HEK293 (cell line): ENCODE results near the gene BID.

Experiments used
- CTCF ChIA-PET: fragments of 350-600 bp; formaldehyde crosslinking; extraction: SDS; loops from one replicate; lab custom pipeline; 2021; ENCODE audit warnings: antibody characterized with exemption; lab: Yijun Ruan, JAX
- POLR2A ChIA-PET: fragments of 300-600 bp; formaldehyde crosslinking; extraction: SDS; loops from one replicate; lab custom pipeline; 2020; ENCODE audit warnings: antibody characterized with exemption, inconsistent platforms; lab: Yijun Ruan, JAX
- H3K27ac ChIP-seq: fragments of 200-500 bp; sonication (Bioruptor generic); 2 replicates; pipeline ENCODE4 v1.5.1; 2014; ENCODE audit warnings: low read depth, low read length, control low read depth, inconsistent platforms; ENCODE audit errors: extremely low read depth
- H3K36me3 ChIP-seq, 2 experiments: fragments of 200-500 bp in 1 of 2; sonication (Bioruptor generic) in 1 of 2; 1 replicate in 1 of 2; 2 replicates in 1 of 2; pipeline ENCODE4 v1.5.1; 2014 to 2017; ENCODE audit warnings: inconsistent platforms in 2 of 2, low read length in 2 of 2; ENCODE audit not compliant: control insufficient read depth in 2 of 2, insufficient read depth in 1 of 2
- H3K4me1 ChIP-seq: fragments of 200-500 bp; sonication (Bioruptor generic); 2 replicates; pipeline ENCODE4 v1.5.1; 2014; ENCODE audit warnings: mild to moderate bottlenecking, low read length, inconsistent platforms; ENCODE audit not compliant: control insufficient read depth, insufficient read depth
- H3K4me3 ChIP-seq: 2 replicates; pipeline ENCODE4 v1.5.1; 2011; ENCODE audit warnings: low read depth, mild to moderate bottlenecking, control low read depth, low read length, moderate library complexity
- H3K9me3 ChIP-seq: fragments of 200-500 bp; sonication (Bioruptor generic); 2 replicates; pipeline ENCODE4 v1.5.1; 2014; ENCODE audit warnings: low read depth, low read length, inconsistent platforms; ENCODE audit not compliant: control insufficient read depth, insufficient read depth
- AEBP2 ChIP-seq: fragments of 450-650 bp; formaldehyde crosslinking; IDR thresholded peaks from 2 replicates; pipeline ENCODE4 v1.5.1; 2016; ENCODE audit warnings: missing biosample characterization, missing genetic modification characterization, borderline replicate concordance
- BCL6B ChIP-seq: fragments of 450-650 bp; formaldehyde crosslinking; IDR thresholded peaks from 2 replicates; pipeline ENCODE4 v1.5.1; 2017; ENCODE audit warnings: missing biosample characterization, missing genetic modification characterization
- KLF10 ChIP-seq: fragments of 450-650 bp; IDR thresholded peaks from 2 replicates; pipeline ENCODE4 v1.5.1; 2018; ENCODE audit warnings: missing biosample characterization, mild to moderate bottlenecking, missing genetic modification characterization
- KLF8 ChIP-seq: fragments of 450-650 bp; formaldehyde crosslinking; IDR thresholded peaks from 2 replicates; pipeline ENCODE4 v1.5.1; 2016; ENCODE audit warnings: missing biosample characterization, missing genetic modification characterization
- MYNN ChIP-seq: fragments of 450-650 bp; formaldehyde crosslinking; IDR thresholded peaks from 2 replicates; pipeline ENCODE4 v1.5.1; 2016; ENCODE audit warnings: missing biosample characterization, missing genetic modification characterization, borderline replicate concordance
- PRDM10 ChIP-seq: fragments of 450-650 bp; formaldehyde crosslinking; IDR thresholded peaks from 2 replicates; pipeline ENCODE4 v1.5.1; 2016; ENCODE audit warnings: missing biosample characterization, missing genetic modification characterization
- RBAK ChIP-seq: fragments of 450-650 bp; formaldehyde crosslinking; IDR thresholded peaks from 2 replicates; pipeline ENCODE4 v1.5.1; 2016; ENCODE audit warnings: missing biosample characterization, missing genetic modification characterization
- SP3 ChIP-seq: fragments of 450-650 bp; formaldehyde crosslinking; IDR thresholded peaks from 2 replicates; pipeline ENCODE4 v1.5.1; 2016; ENCODE audit warnings: missing biosample characterization, missing genetic modification characterization
- TCF7L2 ChIP-seq: IDR thresholded peaks from 2 replicates; pipeline ENCODE4 v1.6.1; 2011; ENCODE audit warnings: low read depth, mild to moderate bottlenecking, inconsistent platforms, low read length, moderate library complexity, borderline replicate concordance
- TSHZ1 ChIP-seq: fragments of 450-650 bp; formaldehyde crosslinking; IDR thresholded peaks from 2 replicates; pipeline ENCODE4 v1.5.1; 2016; ENCODE audit warnings: missing biosample characterization, missing genetic modification characterization, borderline replicate concordance
- WT1 ChIP-seq: fragments of 450-650 bp; formaldehyde crosslinking; IDR thresholded peaks from 2 replicates; pipeline ENCODE4 v1.5.1; 2016; ENCODE audit warnings: missing biosample characterization, missing genetic modification characterization
- YY2 ChIP-seq: fragments of 450-650 bp; formaldehyde crosslinking; IDR thresholded peaks from 2 replicates; pipeline ENCODE4 v1.5.1; 2016; ENCODE audit warnings: missing biosample characterization, missing genetic modification characterization
- ZFP3 ChIP-seq: fragments of 450-650 bp; formaldehyde crosslinking; IDR thresholded peaks from 2 replicates; pipeline ENCODE4 v1.5.1; 2016; ENCODE audit warnings: low read depth, missing biosample characterization, missing genetic modification characterization
- ZNF184 ChIP-seq: fragments of 450-650 bp; IDR thresholded peaks from 2 replicates; pipeline ENCODE4 v1.5.1; 2018; ENCODE audit warnings: missing biosample characterization, mild to moderate bottlenecking, missing genetic modification characterization
- ZNF223 ChIP-seq: fragments of 450-650 bp; formaldehyde crosslinking; IDR thresholded peaks from 2 replicates; pipeline ENCODE4 v1.5.1; 2016; ENCODE audit warnings: missing biosample characterization, missing genetic modification characterization
- ZNF24 ChIP-seq: fragments of 450-650 bp; formaldehyde crosslinking; IDR thresholded peaks from 2 replicates; pipeline ENCODE4 v1.5.1; 2016; ENCODE audit warnings: missing biosample characterization, missing genetic modification characterization
- ZNF37A ChIP-seq: fragments of 450-650 bp; IDR thresholded peaks from 2 replicates; pipeline ENCODE4 v1.5.1; 2018; ENCODE audit warnings: missing biosample characterization, missing genetic modification characterization
- ZNF449 ChIP-seq: fragments of 450-650 bp; formaldehyde crosslinking; IDR thresholded peaks from 2 replicates; pipeline ENCODE4 v1.5.1; 2017; ENCODE audit warnings: missing biosample characterization, mild to moderate bottlenecking, missing genetic modification characterization, moderate library complexity
- ZNF529 ChIP-seq: fragments of 450-650 bp; formaldehyde crosslinking; IDR thresholded peaks from 2 replicates; pipeline ENCODE4 v1.5.1; 2017; ENCODE audit warnings: missing genetic modification characterization, missing biosample characterization; ENCODE audit not compliant: insufficient replicate concordance
- ZNF549 ChIP-seq: fragments of 450-650 bp; IDR thresholded peaks from 2 replicates; pipeline ENCODE4 v1.5.1; 2018; ENCODE audit warnings: missing biosample characterization, missing genetic modification characterization, mild to moderate bottlenecking, inconsistent platforms, moderate library complexity
- ZNF555 ChIP-seq: fragments of 450-650 bp; formaldehyde crosslinking; conservative IDR thresholded peaks from 2 replicates; pipeline ENCODE4 v1.5.1; 2017; ENCODE audit warnings: missing biosample characterization, mild to moderate bottlenecking, missing genetic modification characterization, inconsistent platforms
- ZNF560 ChIP-seq: fragments of 450-650 bp; formaldehyde crosslinking; IDR thresholded peaks from 2 replicates; pipeline ENCODE4 v1.5.1; 2017; ENCODE audit warnings: missing biosample characterization, missing genetic modification characterization, borderline replicate concordance
- ZNF747 ChIP-seq: fragments of 450-650 bp; formaldehyde crosslinking; IDR thresholded peaks from 2 replicates; pipeline ENCODE4 v1.5.1; 2016; ENCODE audit warnings: missing biosample characterization, missing genetic modification characterization
- ZNF76 ChIP-seq: fragments of 450-650 bp; formaldehyde crosslinking; IDR thresholded peaks from 2 replicates; pipeline ENCODE4; 2016; ENCODE audit warnings: low read depth, missing biosample characterization, missing genetic modification characterization, borderline replicate concordance

The BID gene

GRCh38 chr22:17779286-17780115 is 5.2 kb upstream of the BID start (continued):
- TF ChIP-seq AEBP2 (tag by site-specific recombination): no peak
- no peak for TF ChIP-seq ZNF549 (tag by site-specific recombination)
- no peak for TF ChIP-seq ZNF747 (tag by site-specific recombination)
- TF ChIP-seq ZNF184 (tag by site-specific recombination): no peak
- no peak for TF ChIP-seq YY2 (tag by site-specific recombination)
- TF ChIP-seq BCL6B (tag by site-specific recombination): no peak
- TF ChIP-seq ZNF560 (tag by site-specific recombination): no peak
- no peak for TF ChIP-seq ZNF24 (tag by site-specific recombination)
- TF ChIP-seq TSHZ1 (tag by site-specific recombination): no peak
- TF ChIP-seq ZNF529: no peak
- TF ChIP-seq, all 188 proteins: peak for 4

GRCh38 chr22:17778412-17778976 is 4.2 kb upstream of the BID start:
- H3K27ac ChIP-seq: no peak overlapping the region
- no peaks in the 10 kb centered on the region for H3K9me3 ChIP-seq
- CTCF ChIA-PET: interaction anchor here (1.2 to 2.4 kb wide), 3 partner anchors 34 to 52 kb away, joined by 3 to 9 read pairs (median 6); no protein-coding TSS in a partner anchor
- no peaks in the 10 kb centered on the region for H3K36me3 ChIP-seq
- no peak overlapping the region for H3K4me3 ChIP-seq
- no peak for TF ChIP-seq MYNN
- no peak for TF ChIP-seq WT1 (tag by site-specific recombination)
- TF ChIP-seq ZNF449 (tag by site-specific recombination): no peak
- TF ChIP-seq ZNF76: no peak
- TF ChIP-seq RBAK (tag by site-specific recombination): no peak
- no peak for TF ChIP-seq ZNF223 (tag by site-specific recombination)
- no peak for TF ChIP-seq TCF7L2
- no peak for TF ChIP-seq PRDM10
- TF ChIP-seq ZFP3: no peak
- no peak for TF ChIP-seq ZNF37A (tag by site-specific recombination)
- TF ChIP-seq ZNF555 (tag by site-specific recombination): no peak
- TF ChIP-seq SP3 (tag by site-specific recombination): no peak
- TF ChIP-seq KLF10 (tag by site-specific recombination): no peak
- TF ChIP-seq KLF8 (tag by site-specific recombination): no peak
- POLR2A ChIA-PET: no interaction called here
- H3K4me1 ChIP-seq: peaks cover 3% of the 10 kb centered on the region; the same call in 1 of the 2 replicates
